HepG2 (cell line): Measurements from ENCODE around the gene PPP2R2C. TPM values are rescaled to one million over a fixed set of nuclear protein-coding genes. Genes with fewer than 3 reads are reported as not detected.

Experiments used
- ATAC-seq: fragments of 200-7000 bp; cut with Tn5 transposase; 3 replicates; pipeline ENCODE4 v1.9.1; 2020; ENCODE audit warnings: mild to moderate bottlenecking, moderate library complexity
- BruUV-seq: library from RNA; stranded (reverse); fragments of 400-500 nt; replicated peaks from 2 replicates; lab custom pipeline; 2021; lab: Mats Ljungman, UMichigan
- CTCF ChIA-PET: fragments of 300-600 bp; formaldehyde crosslinking; extraction: SDS; loops from one replicate; lab custom pipeline; 2021; ENCODE audit warnings: low total read pairs, inconsistent platforms, low intra/inter-chr PET ratio; lab: Yijun Ruan, JAX
- POLR2A ChIA-PET: fragments of 350-600 bp; sonication (Branson Sonifier 250); formaldehyde crosslinking; loops from one replicate; lab custom pipeline; 2020; ENCODE audit warnings: antibody characterized with exemption, inconsistent platforms; lab: Yijun Ruan, JAX
- DNase-seq: peaks from one replicate; pipeline ENCODE4 v3.0.0-alpha.2; 2015; ENCODE audit warnings: low spot score
- FAIRE-seq: peaks from 3 replicates; lab custom pipeline; 2011; peaks lifted over from hg19 to GRCh38; lab: Jason Lieb, UNC
- H2AFZ ChIP-seq: one replicate; pipeline ENCODE4 v1.6.1; 2011; ENCODE audit warnings: low read length, inconsistent platforms
- H3K27ac ChIP-seq: fragments of 300-600 bp; 3 replicates; pipeline ENCODE4 v1.8.0; 2011; ENCODE audit warnings: mixed run types, mild to moderate bottlenecking, mixed read lengths, low read length, inconsistent platforms; ENCODE audit not compliant: insufficient read depth; ENCODE audit errors: extremely low read length
- H3K27me3 ChIP-seq, 2 experiments: fragments of 200-600 bp in 1 of 2; 2 replicates in 1 of 2; 3 replicates in 1 of 2; pipeline versions ENCODE4 v1.6.0 to v1.8.0; 2011; ENCODE audit warnings: low read length in 2 of 2, mild to moderate bottlenecking in 2 of 2, moderate library complexity in 2 of 2, inconsistent platforms in 1 of 2; ENCODE audit not compliant: insufficient read depth in 2 of 2, control insufficient read depth in 1 of 2
- H3K36me3 ChIP-seq, 2 experiments: fragments of 200-600 bp in 1 of 2; replicated peaks in 1 of 2; 2 replicates in 1 of 2; 3 replicates in 1 of 2; pipeline versions ENCODE4 v1.5.1 to v1.8.0; 2011; ENCODE audit warnings: low read length in 2 of 2, inconsistent platforms in 1 of 2; ENCODE audit not compliant: insufficient read depth in 2 of 2, control insufficient read depth in 1 of 2
- H3K4me1 ChIP-seq: 2 replicates; pipeline ENCODE4 v1.5.1; 2012; ENCODE audit warnings: low read length, inconsistent platforms; ENCODE audit not compliant: insufficient read depth
- H3K4me2 ChIP-seq: 2 replicates; pipeline ENCODE4 v1.6.0; 2011; ENCODE audit warnings: low read depth, low read length, inconsistent platforms
- H3K4me3 ChIP-seq, 3 experiments: fragments of 200-600 bp in 1 of 3; sonication (generic), shearing (Covaris generic) in 1 of 3; replicated peaks in 1 of 3; 2 replicates each; pipeline ENCODE4 v1.5.1; 2011 to 2016; ENCODE audit warnings: low read length in 3 of 3, inconsistent platforms in 2 of 3, low read depth in 2 of 3, mild to moderate bottlenecking in 2 of 3, control low read depth in 1 of 3, mixed read lengths in 1 of 3; ENCODE audit not compliant: insufficient read depth in 1 of 3
- H3K79me2 ChIP-seq: one replicate; pipeline ENCODE4 v1.6.1; 2011; ENCODE audit warnings: low read length, inconsistent platforms; ENCODE audit not compliant: insufficient read depth
- H3K9ac ChIP-seq: 2 replicates; pipeline ENCODE4 v1.6.0; 2011; ENCODE audit warnings: mild to moderate bottlenecking, low read depth, low read length, inconsistent platforms; ENCODE audit not compliant: insufficient read depth
- H3K9me3 ChIP-seq: 2 replicates; pipeline ENCODE4 v1.5.1; 2012; ENCODE audit warnings: mild to moderate bottlenecking, low read length
- H4K20me1 ChIP-seq: 2 replicates; pipeline ENCODE4 v1.6.0; 2011; ENCODE audit warnings: inconsistent platforms, mild to moderate bottlenecking, low read length, moderate library complexity; ENCODE audit not compliant: insufficient read depth
- ONECUT2 ChIP-seq: sonication (generic); formaldehyde crosslinking; IDR thresholded peaks from 2 replicates; pipeline ENCODE4 v1.4.0; 2020; ENCODE audit warnings: missing genetic modification reagents
- REL ChIP-seq: sonication (generic); formaldehyde crosslinking; conservative IDR thresholded peaks from 2 replicates; pipeline ENCODE4 v1.8.0; 2022; ENCODE audit warnings: mild to moderate bottlenecking, missing genetic modification reagents, moderate library complexity
- ZNF615 ChIP-seq: sonication (generic); formaldehyde crosslinking; IDR thresholded peaks from 2 replicates; pipeline ENCODE4 v1.5.0; 2020; ENCODE audit warnings: mild to moderate bottlenecking, missing genetic modification reagents, borderline replicate concordance
- WGBS: methylation state at CpG from one replicate; pipeline ENCODE4 v1.1.6; 2017; ENCODE audit warnings: low lambda C conversion rate; 5-methylcytosine and 5-hydroxymethylcytosine counted together
- in situ Hi-C: cut with HindIII; loops from 2 replicates; pipeline ENCODE4 v1.10.0; 2017; ENCODE audit warnings: low pct_unique_long_range_greater_than_20kb; ENCODE audit not compliant: extremely low pct_ligation_motif_present
- intact Hi-C: fragments of 100-400 bp; cut with micrococcal nuclease; formaldehyde crosslinking; loops from one replicate; pipeline ENCODE4 v1.10.0; 2022; ENCODE audit not compliant: unreplicated experiment
- polyA plus RNA-seq, 8 experiments: library from polyadenylated mRNA; depleted of rRNA in 3 of 8; stranded (reverse) in 7 of 8; unstranded in 1 of 8; fragments of >200 nt; fragmentation: Illumina TruSeq in 4 of 8; extraction: Trizol in 4 of 8; gene quantifications; 2 replicates each; pipeline versions ENCODE4 v1.2.1 to v1.2.3, GENCODE V29; 2011 to 2016; ENCODE audit warnings: low read depth in 4 of 8, missing spikeins in 1 of 8, mixed read lengths in 1 of 8; ENCODE audit not compliant: insufficient read depth in 1 of 8
- total RNA-seq, 5 experiments: library from RNA; depleted of rRNA; stranded (reverse); fragments of >200 nt; fragmentation: Illumina TruSeq; extraction: Trizol; gene quantifications; 2 replicates each; pipeline ENCODE4 v1.2.3, GENCODE V29; 2016; ENCODE audit warnings: low read depth in 1 of 5
- TF ChIP-seq, protein P1 (sequence below): IDR thresholded peaks from 2 replicates; pipeline ENCODE4 v1.6.1; 2016; ENCODE audit warnings: mild to moderate bottlenecking, missing biosample characterization, missing genetic modification reagents

Gene PPP2R2C
- total and polyA plus RNA-seq, 2 of the 13 experiments (the other 11 are each of a cell fraction or from before 2014, with no cell fraction given): 0.60 to 8.6 TPM

DNA sequence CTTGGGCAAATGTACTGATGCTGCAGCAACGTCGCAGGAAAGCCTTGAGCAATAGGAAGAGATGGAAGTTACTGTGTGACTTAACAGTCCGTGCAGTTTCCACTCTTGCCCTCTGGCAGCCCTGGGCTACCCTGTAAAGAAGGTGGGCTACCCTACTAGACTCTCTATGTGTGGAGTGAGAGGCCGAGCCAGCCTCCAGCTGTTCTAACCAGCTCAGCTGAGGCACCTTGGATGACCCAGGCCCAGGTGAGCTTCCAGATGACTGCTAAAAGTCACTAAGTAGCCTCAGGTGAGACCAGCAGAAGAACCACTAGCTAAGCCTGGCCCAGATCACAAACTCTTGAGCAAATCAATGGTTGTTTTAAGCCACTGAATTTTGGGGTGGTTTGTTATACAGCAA is 34.9 kb upstream of the PPP2R2C start:
- in situ Hi-C loops: no loop called here
- intact Hi-C loops: no loop called here
- Histone ChIP-seq H3K27ac (no peak overlapping the region), H3K27me3 (peaks cover 0 to 8% of the 10 kb centered on the region in 2 experiments; a peak in 2 of 5 replicates), H2AFZ (no peak overlapping the region), H4K20me1 (no peaks in the 10 kb centered on the region), H3K9ac (no peak overlapping the region), H3K4me2 (no peak overlapping the region), H3K4me1 (no peaks in the 10 kb centered on the region), H3K36me3 (no peaks in the 10 kb centered on the region), H3K79me2 (no peaks in the 10 kb centered on the region), H3K9me3 (peaks cover 11% of the 10 kb centered on the region; the same call in 1 of the 2 replicates), H3K4me3 (no peak overlapping the region)
- CTCF ChIA-PET: no interaction called here
- POLR2A ChIA-PET: no interaction called here
- no CpG with 5 or more reads among the region's 4 CpGs for WGBS
- DNase-seq (no peak), FAIRE-seq (no peak), ATAC-seq (no peak)
- BruUV-seq: no TSS peak
- TF ChIP-seq ONECUT2 (no peak), REL (CRISPR knock-in tag) (no peak)
- TF ChIP-seq, protein P1, sequence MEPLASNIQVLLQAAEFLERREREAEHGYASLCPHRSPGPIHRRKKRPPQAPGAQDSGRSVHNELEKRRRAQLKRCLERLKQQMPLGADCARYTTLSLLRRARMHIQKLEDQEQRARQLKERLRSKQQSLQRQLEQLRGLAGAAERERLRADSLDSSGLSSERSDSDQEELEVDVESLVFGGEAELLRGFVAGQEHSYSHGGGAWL: no peak

DNA sequence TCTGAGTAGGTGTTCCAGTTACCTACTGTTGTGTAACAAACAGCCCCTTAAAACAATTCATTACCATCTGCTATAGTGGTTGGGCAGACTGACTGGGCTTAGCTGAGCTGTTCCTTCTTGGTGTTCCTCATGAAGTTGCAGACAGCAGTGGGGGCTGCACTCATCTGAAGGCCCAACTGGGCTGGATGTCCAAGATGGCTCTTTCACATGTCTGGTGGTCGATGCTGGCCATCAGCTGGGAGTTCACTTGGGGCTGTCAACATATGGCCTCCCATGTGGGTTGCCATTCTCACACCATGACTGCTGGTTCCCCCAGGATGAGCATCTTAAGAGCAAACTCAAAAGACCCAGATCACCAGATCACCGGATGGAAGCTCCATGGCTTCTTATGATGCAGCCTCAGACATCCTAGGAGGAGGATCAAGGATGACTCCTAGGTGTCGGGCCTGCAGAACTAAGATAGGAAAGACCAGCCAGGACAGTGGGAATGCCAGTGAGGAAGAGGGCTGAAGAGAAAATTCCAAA is 34.3 kb upstream of the PPP2R2C start:
- Histone ChIP-seq H3K9me3 (peaks cover 11% of the 10 kb centered on the region; the same call in 1 of the 2 replicates), H2AFZ (no peak overlapping the region), H3K36me3 (no peaks in the 10 kb centered on the region), H3K4me3 (no peak overlapping the region), H3K79me2 (no peaks in the 10 kb centered on the region), H3K27me3 (peaks cover 0 to 15% of the 10 kb centered on the region in 2 experiments; a peak in 3 of 5 replicates), H3K27ac (no peak overlapping the region), H3K4me1 (no peaks in the 10 kb centered on the region), H3K4me2 (no peak overlapping the region), H3K9ac (no peak overlapping the region), H4K20me1 (no peaks in the 10 kb centered on the region)
- POLR2A ChIA-PET: no interaction called here
- WGBS: 26% methylated on average over 2 of the region's 3 CpGs
- DNase-seq: no peak
- no peak for FAIRE-seq
- in situ Hi-C loops (no loop called here), intact Hi-C loops (no loop called here)
- no peak for ATAC-seq
- no TSS peak for BruUV-seq
- TF ChIP-seq ZNF615 (CRISPR knock-in tag): no peak
- CTCF ChIA-PET: no interaction called here
